SH-SY5Y (cell line): Measurements from ENCODE around the gene RMND1.

Experiments used
- GATA2 ChIP-seq: IDR thresholded peaks from 2 replicates; pipeline ENCODE4 v1.6.1; 2011; ENCODE audit warnings: mild to moderate bottlenecking, low read depth, low read length
- GATA3 ChIP-seq: IDR thresholded peaks from 2 replicates; pipeline ENCODE4 v1.6.1; 2011; ENCODE audit warnings: low read depth, mild to moderate bottlenecking, low read length, moderate library complexity

RMND1 gene

GRCh38 chr6:151477726-151478125 lies 25.8 kb upstream of the RMND1 start:
- no peak for TF ChIP-seq GATA3
- TF ChIP-seq GATA2: no peak

GRCh38 chr6:151475653-151476523 lies 24.0 kb upstream of the RMND1 start:
- TF ChIP-seq GATA2: no peak
- no peak for TF ChIP-seq GATA3

DNA sequence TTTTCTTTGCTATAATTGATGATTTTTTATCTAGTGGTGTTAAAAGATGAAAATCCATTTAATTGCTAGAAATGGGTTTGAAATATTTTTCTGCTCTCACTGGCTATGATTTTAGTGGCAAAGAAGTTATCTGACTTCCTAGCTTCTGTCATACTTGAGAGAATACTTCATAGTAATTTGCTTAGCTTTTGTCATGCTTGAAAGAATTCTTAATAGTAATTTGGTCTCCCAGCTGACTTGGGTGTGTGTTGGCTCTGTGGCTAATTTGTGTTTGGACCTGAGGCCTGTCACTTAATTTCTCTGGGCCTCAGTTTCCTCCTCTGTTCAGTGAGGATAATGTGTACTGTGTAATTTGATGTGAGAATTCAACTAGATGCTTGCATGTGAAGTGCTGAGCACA lies 12.8 kb upstream of the RMND1 start:
- TF ChIP-seq GATA2: no peak
- TF ChIP-seq GATA3: no peak

DNA sequence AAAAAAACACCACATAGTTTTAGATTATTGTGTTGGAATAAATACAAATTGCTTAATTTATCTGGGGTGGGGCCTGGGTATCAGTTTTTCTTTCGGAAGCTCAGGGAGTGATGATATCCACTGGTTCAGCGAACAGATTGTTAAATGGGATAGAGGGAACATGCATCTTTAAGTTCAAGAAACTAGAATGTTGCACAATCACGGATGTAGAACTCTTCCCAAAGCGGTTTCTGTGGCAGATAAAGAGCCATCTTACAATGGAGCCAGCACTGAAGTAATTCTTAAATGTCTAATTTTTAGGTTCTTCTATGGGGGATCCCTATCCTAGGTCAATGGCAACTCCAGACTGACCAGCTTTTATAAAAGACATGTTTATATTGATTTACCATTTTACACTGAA lies 9.7 kb upstream of the RMND1 start:
- TF ChIP-seq GATA3: no peak
- TF ChIP-seq GATA2: no peak

- TF ChIP-seq GATA2 (no peak), GATA3 (no peak)
Observed at GRCh38 chr6:151452750-151453427, 963 bp upstream of the RMND1 start.

DNA sequence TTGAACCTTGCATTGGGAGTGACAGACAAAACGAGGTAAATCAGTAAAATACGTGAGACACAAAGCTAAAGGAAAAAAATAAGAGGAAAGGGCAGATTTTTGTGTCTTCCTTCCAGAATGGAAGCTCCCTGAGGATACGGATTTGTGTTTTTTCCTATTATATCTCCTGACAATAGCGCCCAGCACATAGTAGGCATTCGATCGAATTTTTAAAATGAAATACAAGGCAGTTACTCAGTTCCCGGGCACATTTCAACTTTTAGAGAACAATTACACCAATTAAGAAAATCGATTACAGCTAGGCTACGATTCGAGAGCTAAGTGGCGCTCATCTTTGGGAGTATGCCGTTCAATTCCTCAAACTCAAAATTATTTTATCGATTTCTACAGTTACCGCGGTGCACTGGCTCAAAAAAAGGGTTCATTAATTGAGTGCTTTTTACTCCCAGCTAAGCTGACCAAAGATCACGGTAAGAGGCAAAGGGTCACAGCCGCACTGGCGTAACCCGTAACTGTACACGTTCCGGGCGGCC lies 443 bp downstream of the RMND1 start:
- no peak for TF ChIP-seq GATA3
- TF ChIP-seq GATA2: no peak

DNA sequence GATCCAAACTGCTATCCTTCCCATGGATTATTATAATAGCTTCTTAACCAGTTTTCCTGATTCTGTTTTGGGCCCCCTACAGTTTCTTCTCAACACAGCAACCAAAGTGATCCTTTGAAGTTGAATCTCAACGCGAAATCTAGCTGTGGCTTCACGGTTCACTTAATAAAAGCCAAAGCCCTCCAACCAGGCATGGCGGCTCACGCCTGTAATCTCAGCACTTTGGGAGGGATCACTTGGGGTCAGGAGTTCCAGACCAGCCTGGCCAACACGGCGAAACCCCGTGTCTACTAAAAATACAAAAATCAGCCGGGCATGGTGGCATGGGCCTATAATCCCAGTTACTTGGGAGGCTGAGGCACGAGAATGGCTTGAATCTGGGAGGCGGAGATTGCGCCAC lies 3.3 kb downstream of the RMND1 start:
- no peak for TF ChIP-seq GATA3
- TF ChIP-seq GATA2: no peak

- TF ChIP-seq GATA3 (no peak), GATA2 (no peak)
Observed at GRCh38 chr6:151447237-151447636, 4.7 kb downstream of the RMND1 start.

GRCh38 chr6:151445482-151445881 lies 6.4 kb downstream of the RMND1 start:
- TF ChIP-seq GATA3 (no peak), GATA2 (no peak)

DNA sequence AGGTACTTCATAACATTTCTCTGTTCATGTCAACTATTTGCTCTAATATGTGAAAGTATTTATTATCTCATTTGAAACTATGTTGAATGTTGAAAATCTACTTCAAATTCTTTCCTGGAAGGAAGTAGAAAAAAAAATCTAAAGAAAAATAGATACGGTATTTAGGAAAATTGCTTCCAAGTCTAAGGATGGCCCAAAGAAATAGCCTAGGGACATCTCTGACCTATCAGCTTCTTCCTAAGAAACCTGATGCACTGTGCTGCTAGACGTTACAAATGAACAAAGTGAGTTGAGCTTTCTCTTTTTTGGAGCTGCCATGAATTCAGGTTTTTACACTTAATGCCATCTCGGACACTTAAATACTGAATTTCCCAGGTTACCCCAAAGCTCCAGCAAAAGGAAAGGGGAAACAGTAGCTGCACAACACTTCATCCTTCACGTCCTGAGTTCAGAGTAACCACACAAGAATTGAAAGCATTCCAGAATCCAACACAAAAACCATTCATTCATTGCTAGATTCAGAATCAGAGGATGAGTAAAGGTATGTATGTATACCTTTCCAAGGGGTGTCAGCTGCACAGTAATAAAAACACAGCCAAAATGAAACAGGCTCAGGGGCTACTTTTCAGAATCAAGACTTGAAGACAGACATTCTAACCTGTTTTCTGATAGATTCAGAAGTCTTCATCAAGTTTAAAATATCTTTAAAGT lies 7.9 kb downstream of the RMND1 start:
- TF ChIP-seq GATA3 (no peak), GATA2 (no peak)

DNA sequence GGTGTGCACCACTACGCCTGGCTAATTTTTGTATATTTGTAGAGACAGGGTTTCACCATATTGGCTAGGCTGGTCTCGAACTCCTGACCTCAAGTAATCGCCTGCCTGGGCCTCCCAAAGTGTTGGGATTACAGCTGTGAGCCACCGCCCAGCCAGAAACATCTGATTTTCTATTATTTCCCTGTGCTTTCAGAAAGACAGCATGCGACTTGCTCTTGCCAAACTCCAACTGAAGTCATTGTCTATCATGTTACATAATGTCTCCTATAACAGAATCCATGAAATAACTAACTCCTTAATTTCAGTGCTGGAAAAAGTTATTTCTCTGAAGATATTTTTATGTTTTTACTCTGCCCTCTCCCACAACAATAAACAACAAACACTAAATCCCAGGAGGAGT lies 8.5 kb downstream of the RMND1 start:
- TF ChIP-seq GATA2 (no peak), GATA3 (no peak)

- no peak for TF ChIP-seq GATA3
- TF ChIP-seq GATA2: no peak
Observed at GRCh38 chr6:151442371-151442770, 9.6 kb downstream of the RMND1 start.

GRCh38 chr6:151441390-151442166 lies 10.3 kb downstream of the RMND1 start:
- TF ChIP-seq GATA3 (no peak), GATA2 (no peak)
